K562 (cell line): ENCODE measurements around the gene LRRC47. TPM values are rescaled to one million over a fixed set of nuclear protein-coding genes. Genes with fewer than 3 reads are reported as not detected.

Source experiments
- ATAC-seq: fragments of 200-7000 bp; cut with Tn5 transposase; 3 replicates; pipeline ENCODE4 v1.9.1; 2020; ENCODE audit warnings: moderate library complexity
- BruUV-seq: library from RNA; stranded (reverse); fragments of 400-500 nt; replicated peaks from 2 replicates; lab custom pipeline; 2021; lab: Mats Ljungman, UMichigan
- CTCF ChIA-PET: fragments of 300-600 bp; formaldehyde crosslinking; extraction: SDS; loops from one replicate; lab custom pipeline; 2021; ENCODE audit warnings: low intra/inter-chr PET ratio; lab: Yijun Ruan, JAX
- POLR2A ChIA-PET: fragments of 300-600, 350-650 bp; sonication (Branson Sonifier 250); formaldehyde crosslinking; extraction: SDS; loops from one replicate; lab custom pipeline; 2021; ENCODE audit warnings: antibody characterized with exemption, inconsistent platforms; lab: Yijun Ruan, JAX
- DNase-seq, 4 experiments: peaks; one replicate each; pipeline versions ENCODE4 v3.0.0 to v3.0.0-alpha.2; 2011 to 2018; ENCODE audit warnings: low spot score in 3 of 4, mixed read lengths in 3 of 4; ENCODE audit errors: extremely low read depth in 1 of 4
- FAIRE-seq: peaks from 2 replicates; lab custom pipeline; 2011; peaks lifted over from hg19 to GRCh38; lab: Jason Lieb, UNC
- H2AFZ ChIP-seq: 2 replicates; pipeline ENCODE4 v1.6.0; 2011; ENCODE audit warnings: low read depth, low read length, control low read depth, inconsistent platforms
- H3K27ac ChIP-seq: fragments of 200-600 bp; 3 replicates; pipeline ENCODE4 v1.8.0; 2011; ENCODE audit warnings: low read depth, mild to moderate bottlenecking, control low read depth, inconsistent platforms, low read length, moderate library complexity, mixed read lengths; ENCODE audit errors: extremely low read depth
- H3K27me3 ChIP-seq, 2 experiments: fragments of 300-600 bp in 1 of 2; 2 replicates in 1 of 2; 3 replicates in 1 of 2; pipeline versions ENCODE4 v1.6.0 to v1.8.0; 2011; ENCODE audit warnings: inconsistent platforms in 2 of 2, low read length in 2 of 2, mild to moderate bottlenecking in 1 of 2, mixed read lengths in 1 of 2, moderate library complexity in 1 of 2; ENCODE audit not compliant: control insufficient read depth in 2 of 2, insufficient read depth in 2 of 2
- H3K36me3 ChIP-seq: fragments of 300-600 bp; 3 replicates; pipeline ENCODE4 v1.8.0; 2011; ENCODE audit warnings: mild to moderate bottlenecking, low read length, inconsistent platforms; ENCODE audit not compliant: control insufficient read depth, insufficient read depth
- H3K4me1 ChIP-seq, 2 experiments: fragments of 200-600 bp in 1 of 2; replicated peaks in 1 of 2; 2 replicates in 1 of 2; 3 replicates in 1 of 2; pipeline versions ENCODE4 v1.5.1 to v1.8.0; 2011; ENCODE audit warnings: inconsistent platforms in 2 of 2, low read length in 2 of 2, mild to moderate bottlenecking in 1 of 2, mixed read lengths in 1 of 2, moderate library complexity in 1 of 2; ENCODE audit not compliant: control insufficient read depth in 2 of 2, insufficient read depth in 2 of 2
- H3K4me2 ChIP-seq: 2 replicates; pipeline ENCODE4 v1.6.1; 2011; ENCODE audit warnings: low read length, control low read depth, inconsistent platforms, mixed read lengths; ENCODE audit not compliant: insufficient read depth
- H3K4me3 ChIP-seq: fragments of 200-600 bp; sonication (generic), shearing (Covaris generic); 2 replicates; pipeline ENCODE4 v1.5.1; 2016; ENCODE audit warnings: control low read depth, inconsistent platforms
- H3K79me2 ChIP-seq: fragments of 200-600 bp; 3 replicates; pipeline ENCODE4 v1.8.0; 2011; ENCODE audit warnings: low read length, inconsistent platforms; ENCODE audit not compliant: control insufficient read depth, insufficient read depth
- H3K9ac ChIP-seq, 2 experiments: 2 replicates each; pipeline versions ENCODE4 v1.6.0 to v1.6.1; 2011; ENCODE audit warnings: low read depth in 2 of 2, low read length in 2 of 2, control low read depth in 1 of 2, inconsistent platforms in 1 of 2, mild to moderate bottlenecking in 1 of 2, mixed read lengths in 1 of 2; ENCODE audit not compliant: insufficient read depth in 1 of 2
- H3K9me1 ChIP-seq: one replicate; pipeline ENCODE4 v1.6.0; 2011; ENCODE audit warnings: inconsistent platforms, mild to moderate bottlenecking, low read length, moderate library complexity; ENCODE audit not compliant: control insufficient read depth, insufficient read depth
- H3K9me3 ChIP-seq: replicated peaks from 2 replicates; pipeline ENCODE4 v1.5.1; 2011; ENCODE audit warnings: low read depth, low read length, inconsistent platforms; ENCODE audit not compliant: control insufficient read depth, insufficient read depth
- H4K20me1 ChIP-seq: replicated peaks from 2 replicates; pipeline ENCODE4 v1.6.1; 2011; ENCODE audit warnings: low read length, inconsistent platforms, mixed read lengths; ENCODE audit not compliant: control insufficient read depth, insufficient read depth
- CEBPG ChIP-seq, 3 experiments: fragments of 200-800 bp in 1 of 3; sonication (Bioruptor generic) in 1 of 3; sonication (generic) in 1 of 3; formaldehyde crosslinking in 1 of 3; IDR thresholded peaks in 2 of 3; conservative IDR thresholded peaks in 1 of 3; 2 replicates each; pipeline versions ENCODE4 v1.6.1 to v1.8.0; 2016 to 2022; ENCODE audit warnings: missing compliant biosample characterization in 2 of 3, missing genetic modification characterization in 2 of 3, mild to moderate bottlenecking in 1 of 3, missing genetic modification reagents in 1 of 3
- CREB3L1 ChIP-seq: fragments of 450-650 bp; IDR thresholded peaks from 2 replicates; pipeline ENCODE4 v1.6.1; 2014; ENCODE audit warnings: low read depth, mild to moderate bottlenecking, moderate library complexity, borderline replicate concordance
- E4F1 ChIP-seq: fragments of 250-450 bp; sonication (Bioruptor Pico); IDR thresholded peaks from 2 replicates; pipeline ENCODE4 v1.5.0; 2021; ENCODE audit warnings: mild to moderate bottlenecking, borderline replicate concordance
- MAX ChIP-seq: sonication (generic); formaldehyde crosslinking; IDR thresholded peaks from 2 replicates; pipeline ENCODE4 v1.9.0; 2022; ENCODE audit warnings: mild to moderate bottlenecking, missing genetic modification reagents
- MEIS2 ChIP-seq: fragments of 450-650 bp; IDR thresholded peaks from 2 replicates; pipeline ENCODE4 v1.6.1; 2014; ENCODE audit warnings: mild to moderate bottlenecking; ENCODE audit not compliant: partially characterized antibody
- RBM14 ChIP-seq: fragments of 200-400 bp; formaldehyde crosslinking; IDR thresholded peaks from 2 replicates; pipeline ENCODE4 v1.6.1; 2018; ENCODE audit warnings: low read depth, mild to moderate bottlenecking, low read length, moderate library complexity, borderline replicate concordance; ENCODE audit not compliant: insufficient read depth
- RFX7 ChIP-seq: fragments of 250-450 bp; sonication (Bioruptor Pico); IDR thresholded peaks from 2 replicates; pipeline ENCODE4 v1.5.1; 2021; ENCODE audit warnings: mild to moderate bottlenecking
- WGBS: fragments of 100-300 bp; shearing (Covaris generic); methylation state at CpG from one replicate; pipeline ENCODE4 v1.1.6; 2016; ENCODE audit warnings: low coverage, mixed read lengths; ENCODE audit not compliant: insufficient coverage; ENCODE audit errors: missing lambda C conversion rate; 5-methylcytosine and 5-hydroxymethylcytosine counted together
- in situ Hi-C: fragments of 300-500 bp; cut with MboI; formaldehyde crosslinking; loops from 4 replicates; pipeline ENCODE4 v1.15.0; 2018; ENCODE audit warnings: inconsistent platforms, mixed read lengths
- intact Hi-C: fragments of 100-400 bp; cut with micrococcal nuclease; formaldehyde crosslinking; loops from 2 replicates; pipeline ENCODE4 v1.14.2; 2022
- polyA plus RNA-seq, 8 experiments: library from polyadenylated mRNA; depleted of rRNA in 4 of 8; stranded (reverse) in 5 of 8; unstranded in 3 of 8; fragments of >200 nt; fragmentation: Nextera tagmentation in 2 of 8; fragmentation: Illumina TruSeq in 1 of 8; extraction: Ambion mirVana in 2 of 8; extraction: Trizol in 1 of 8; gene quantifications; 2 replicates each; pipeline versions ENCODE4 v1.2.1 to v1.2.3, GENCODE V29; 2011 to 2014; ENCODE audit warnings: inconsistent platforms in 1 of 8, missing spikeins in 1 of 8
- total RNA-seq, 7 experiments: library from RNA; depleted of rRNA in 6 of 7; stranded (reverse); fragments of >200 nt in 6 of 7; fragmentation: Illumina TruSeq in 2 of 7; extraction: Trizol in 2 of 7; gene quantifications; 2 replicates each; pipeline versions ENCODE4 v1.2.1 to v1.2.3, GENCODE V29; 2011 to 2021; ENCODE audit warnings: low replicate concordance in 1 of 7

Gene LRRC47
- total and polyA plus RNA-seq, 9 of the 15 experiments (the other 6 are each of a cell fraction or from before 2014, with no cell fraction given) = 4.6 to 68.0 (median 35.9) TPM

DNA sequence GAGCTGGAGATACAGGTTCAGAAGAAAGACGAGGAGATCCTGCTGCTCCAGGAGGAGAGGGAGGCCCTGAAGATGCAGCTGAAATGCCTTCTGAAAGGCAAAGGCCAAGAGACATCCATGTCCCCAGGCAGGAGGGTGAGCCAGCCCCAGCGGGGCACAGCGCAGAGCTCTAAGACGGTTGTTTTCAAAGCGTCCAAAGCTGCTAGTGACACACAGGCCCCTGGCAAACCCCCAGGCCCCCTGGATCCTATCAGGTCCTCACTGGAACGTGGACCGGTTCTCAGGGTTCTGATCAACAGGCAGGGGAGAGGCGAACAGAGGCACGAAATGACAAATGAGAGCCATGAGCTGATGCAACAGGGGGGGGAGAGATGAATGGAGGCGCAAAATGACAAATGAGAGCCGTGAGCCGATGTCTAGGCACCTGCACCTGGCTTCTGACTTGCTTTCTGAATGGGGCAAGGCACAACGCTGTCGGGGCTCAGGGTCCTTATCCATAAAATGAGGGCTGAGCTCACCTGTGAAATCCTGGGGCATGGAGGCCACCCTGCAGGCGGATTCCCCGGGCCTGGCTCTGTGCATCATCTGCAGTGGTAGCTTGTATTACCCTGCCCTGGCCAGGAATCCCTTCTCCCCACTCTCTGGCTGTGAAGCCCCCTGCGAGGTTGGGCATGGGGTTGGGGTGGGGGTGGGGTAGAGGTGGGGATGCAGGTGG, 34.8 kb downstream of the LRRC47 start:
- ChIA-PET CTCF (no interaction called here), POLR2A (interaction anchor here (0.6 to 3.7 kb wide), 5 partner anchors 8 to 1200 kb away, joined by 3 to 14 read pairs (median 6); partner anchors contain the start of gene CCDC27)
- H4K20me1 ChIP-seq = no peaks in the 10 kb centered on the region
- WGBS = 31% methylated on average over 17 of the region's 17 CpGs
- no peak overlapping the region for H3K4me3 ChIP-seq
- no peaks in the 10 kb centered on the region for H3K9me3 ChIP-seq
- ATAC-seq (no peak), FAIRE-seq (no peak), DNase-seq (no peak)
- H3K9me1 ChIP-seq = no peaks in the 10 kb centered on the region
- 0 out of 2 replicates have a peak, but pooled peaks have one; percentile 2 for TF ChIP-seq MAX (CRISPR knock-in tag)
- TF ChIP-seq CREB3L1 = no peak
- TF ChIP-seq MEIS2 = no peak
- TF ChIP-seq RFX7 (CRISPR knock-in tag) = no peak
- no peak for TF ChIP-seq RBM14
- no peak for TF ChIP-seq E4F1
- peak; percentile 41; the same call in 1 of the 2 replicates for TF ChIP-seq CEBPG (CRISPR knock-in tag; IDR thresholded peaks at IDR 0.05)
- no peak for TF ChIP-seq CEBPG (tag; conservative IDR thresholded peaks at IDR 0.05 in 1 of 2, IDR thresholded peaks at IDR 0.05 in 1 of 2)
- no peak overlapping the region for H3K27ac ChIP-seq
- in situ Hi-C loops = no loop called here
- peaks cover 0 to 33% of the 10 kb centered on the region in 2 experiments; a peak in 3 of 5 replicates for H3K27me3 ChIP-seq
- intact Hi-C loops = no loop called here
- H3K79me2 ChIP-seq = no peaks in the 10 kb centered on the region
- H3K4me1 ChIP-seq = peaks cover 12 to 43% of the 10 kb centered on the region in 2 experiments; a peak in 4 of 5 replicates
- H3K36me3 ChIP-seq = no peaks in the 10 kb centered on the region
- peak overlapping the region in 1 of 2 experiments; percentile 49; a peak in 1 of 4 replicates for H3K9ac ChIP-seq
- no peak overlapping the region for H2AFZ ChIP-seq
- no peak overlapping the region for H3K4me2 ChIP-seq
- BruUV-seq = no TSS peak
